HepG2 (cell line): Measurements from ENCODE around the gene GNG4.

Experiments
- NFIC ChIP-seq: IDR thresholded peaks from 2 replicates; pipeline ENCODE4 v1.6.1; 2012; ENCODE audit warnings: mild to moderate bottlenecking, low read length, inconsistent platforms
- ZKSCAN5 ChIP-seq: sonication (generic); formaldehyde crosslinking; IDR thresholded peaks from 2 replicates; pipeline ENCODE4 v1.5.1; 2020; ENCODE audit warnings: mild to moderate bottlenecking, missing genetic modification reagents
- TF ChIP-seq, protein P1 (sequence below): sonication (generic); formaldehyde crosslinking; IDR thresholded peaks from 2 replicates; pipeline ENCODE4 v1.5.0; 2020; ENCODE audit warnings: mild to moderate bottlenecking, missing genetic modification reagents, moderate library complexity

DNA sequence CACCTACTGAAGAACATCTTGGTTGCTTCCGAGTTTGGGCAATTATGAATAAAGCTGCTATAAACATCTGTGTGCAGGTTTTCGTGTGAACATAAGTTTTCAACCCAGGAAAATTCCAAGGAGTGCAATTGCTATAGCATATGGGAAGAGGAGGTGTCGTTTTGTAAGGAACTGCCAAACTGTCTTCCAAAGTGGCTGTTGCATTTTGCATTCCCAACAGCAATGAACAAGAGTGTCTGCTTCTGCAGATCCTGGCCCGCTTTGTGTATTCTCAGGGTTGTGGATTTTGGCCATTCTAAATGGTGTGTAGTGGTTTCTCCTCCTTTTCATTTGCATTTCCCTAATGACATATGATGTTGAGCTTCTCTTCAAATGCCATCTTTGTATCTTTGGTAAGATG lies 23.8 kb downstream of the GNG4 start:
- TF ChIP-seq, protein P1, sequence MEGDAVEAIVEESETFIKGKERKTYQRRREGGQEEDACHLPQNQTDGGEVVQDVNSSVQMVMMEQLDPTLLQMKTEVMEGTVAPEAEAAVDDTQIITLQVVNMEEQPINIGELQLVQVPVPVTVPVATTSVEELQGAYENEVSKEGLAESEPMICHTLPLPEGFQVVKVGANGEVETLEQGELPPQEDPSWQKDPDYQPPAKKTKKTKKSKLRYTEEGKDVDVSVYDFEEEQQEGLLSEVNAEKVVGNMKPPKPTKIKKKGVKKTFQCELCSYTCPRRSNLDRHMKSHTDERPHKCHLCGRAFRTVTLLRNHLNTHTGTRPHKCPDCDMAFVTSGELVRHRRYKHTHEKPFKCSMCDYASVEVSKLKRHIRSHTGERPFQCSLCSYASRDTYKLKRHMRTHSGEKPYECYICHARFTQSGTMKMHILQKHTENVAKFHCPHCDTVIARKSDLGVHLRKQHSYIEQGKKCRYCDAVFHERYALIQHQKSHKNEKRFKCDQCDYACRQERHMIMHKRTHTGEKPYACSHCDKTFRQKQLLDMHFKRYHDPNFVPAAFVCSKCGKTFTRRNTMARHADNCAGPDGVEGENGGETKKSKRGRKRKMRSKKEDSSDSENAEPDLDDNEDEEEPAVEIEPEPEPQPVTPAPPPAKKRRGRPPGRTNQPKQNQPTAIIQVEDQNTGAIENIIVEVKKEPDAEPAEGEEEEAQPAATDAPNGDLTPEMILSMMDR (CRISPR knock-in tag): no peak
- TF ChIP-seq NFIC (no peak), ZKSCAN5 (CRISPR knock-in tag) (no peak)
